Common myeloid progenitor, CD34-positive (primary cell): ENCODE results near the gene DACH1.

Experiments
- CTCF ChIA-PET: fragments of 350-600 bp; sonication (Branson Sonifier 250); formaldehyde crosslinking; loops from one replicate; lab custom pipeline; 2021; ENCODE audit warnings: antibody characterized with exemption; lab: Charles Lee
- POLR2A ChIA-PET: fragments of 350-600 bp; sonication (Branson Sonifier 250); formaldehyde crosslinking; loops from one replicate; lab custom pipeline; 2021; ENCODE audit warnings: antibody characterized with exemption; lab: Charles Lee
- DNase-seq, 3 donors: peaks; one replicate each; pipeline versions ENCODE4 v3.0.0 to v3.0.0-alpha.2; 2013
- H3K27ac ChIP-seq, 2 experiments: 1 replicate in 1 of 2; 2 replicates in 1 of 2; pipeline ENCODE4 v1.7.0; 2013; ENCODE audit warnings: inconsistent platforms in 2 of 2, low read length in 2 of 2, mild to moderate bottlenecking in 2 of 2, low read depth in 1 of 2, moderate library complexity in 1 of 2; ENCODE audit not compliant: severe bottlenecking in 2 of 2, insufficient read depth in 1 of 2, poor library complexity in 1 of 2
- H3K27me3 ChIP-seq, 5 experiments: replicated peaks in 2 of 5; 1 replicate in 3 of 5; 2 replicates in 2 of 5; pipeline versions ENCODE4 v1.6.1 to v1.7.0; 2013; ENCODE audit warnings: low read length in 4 of 5, mild to moderate bottlenecking in 2 of 5, moderate library complexity in 2 of 5, inconsistent platforms in 1 of 5; ENCODE audit not compliant: insufficient read depth in 5 of 5, control insufficient read depth in 4 of 5
- H3K36me3 ChIP-seq, 4 experiments: 1 replicate in 2 of 4; 2 replicates in 2 of 4; pipeline versions ENCODE4 v1.6.1 to v1.7.0; 2013; ENCODE audit warnings: low read length in 3 of 4, control low read depth in 1 of 4, mild to moderate bottlenecking in 1 of 4; ENCODE audit not compliant: control insufficient read depth in 4 of 4, insufficient read depth in 4 of 4
- H3K4me1 ChIP-seq, 4 experiments: 1 replicate in 3 of 4; 2 replicates in 1 of 4; pipeline versions ENCODE4 v1.6.1 to v1.7.1; 2013; ENCODE audit warnings: low read length in 3 of 4, mild to moderate bottlenecking in 3 of 4, control low read depth in 1 of 4, inconsistent platforms in 1 of 4, moderate library complexity in 1 of 4; ENCODE audit not compliant: control insufficient read depth in 4 of 4, insufficient read depth in 4 of 4; ENCODE audit errors: control extremely low read depth in 1 of 4
- H3K4me3 ChIP-seq, 7 experiments: 1 replicate in 4 of 7; 2 replicates in 3 of 7; pipeline versions ENCODE4 v1.5.1 to v1.7.0; 2013; ENCODE audit warnings: mild to moderate bottlenecking in 7 of 7, low read length in 6 of 7, moderate library complexity in 6 of 7, inconsistent platforms in 2 of 7, low read depth in 2 of 7, control low read depth in 1 of 7; ENCODE audit not compliant: insufficient read depth in 4 of 7, control insufficient read depth in 1 of 7; ENCODE audit errors: extremely low read depth in 1 of 7
- H3K9me3 ChIP-seq, 5 experiments: 1 replicate in 4 of 5; 2 replicates in 1 of 5; pipeline versions ENCODE4 v1.6.1 to v1.7.1; 2013; ENCODE audit warnings: low read length in 4 of 5, mild to moderate bottlenecking in 2 of 5, inconsistent platforms in 1 of 5, low read depth in 1 of 5, moderate library complexity in 1 of 5; ENCODE audit not compliant: control insufficient read depth in 4 of 5, insufficient read depth in 2 of 5; ENCODE audit errors: control extremely low read depth in 1 of 5
- WGBS: methylation state at CpG from one replicate; pipeline ENCODE4 v1.1.5; 2013; ENCODE audit not compliant: insufficient coverage; 5-methylcytosine and 5-hydroxymethylcytosine counted together

Gene DACH1

DNA sequence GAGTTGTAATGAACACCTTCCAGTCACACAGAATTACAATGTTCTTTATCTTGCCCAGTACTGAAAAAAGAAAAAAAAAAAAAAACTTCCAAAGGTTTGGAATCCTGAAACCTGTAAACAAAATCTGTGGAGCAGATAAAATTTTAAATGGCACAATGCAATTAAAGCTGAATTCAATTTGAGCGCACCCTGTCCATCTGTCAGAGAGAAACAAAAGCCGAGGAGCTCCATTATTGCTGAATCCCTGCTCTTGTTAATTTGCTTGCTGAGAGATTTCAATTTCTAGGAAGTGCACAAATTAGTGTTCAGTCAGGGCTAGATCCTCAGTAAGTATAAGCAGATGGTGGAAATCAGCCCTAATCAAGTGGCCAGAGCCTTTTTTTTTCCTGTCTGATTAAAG, 65.2 kb downstream of the DACH1 start:
- CTCF ChIA-PET: interaction anchor here (0.7 kb wide), 1 partner anchor 43 kb away, joined by 3 read pairs; no protein-coding TSS in a partner anchor
- H3K4me1 ChIP-seq: peaks cover 2 to 29% (median 10%) of the 10 kb centered on the region in 4 experiments
- DNase-seq: no peak
- WGBS: 100% methylated on average over 2 of the region's 2 CpGs
- peaks cover 0 to 5% (median 1%) of the 10 kb centered on the region in 4 experiments for H3K36me3 ChIP-seq
- H3K27ac ChIP-seq: no peak overlapping the region
- no peaks in the 10 kb centered on the region for H3K9me3 ChIP-seq
- no peaks in the 10 kb centered on the region for H3K27me3 ChIP-seq
- POLR2A ChIA-PET: no interaction called here
- H3K4me3 ChIP-seq: peak overlapping the region in 1 of 7 experiments; percentile 25

DNA sequence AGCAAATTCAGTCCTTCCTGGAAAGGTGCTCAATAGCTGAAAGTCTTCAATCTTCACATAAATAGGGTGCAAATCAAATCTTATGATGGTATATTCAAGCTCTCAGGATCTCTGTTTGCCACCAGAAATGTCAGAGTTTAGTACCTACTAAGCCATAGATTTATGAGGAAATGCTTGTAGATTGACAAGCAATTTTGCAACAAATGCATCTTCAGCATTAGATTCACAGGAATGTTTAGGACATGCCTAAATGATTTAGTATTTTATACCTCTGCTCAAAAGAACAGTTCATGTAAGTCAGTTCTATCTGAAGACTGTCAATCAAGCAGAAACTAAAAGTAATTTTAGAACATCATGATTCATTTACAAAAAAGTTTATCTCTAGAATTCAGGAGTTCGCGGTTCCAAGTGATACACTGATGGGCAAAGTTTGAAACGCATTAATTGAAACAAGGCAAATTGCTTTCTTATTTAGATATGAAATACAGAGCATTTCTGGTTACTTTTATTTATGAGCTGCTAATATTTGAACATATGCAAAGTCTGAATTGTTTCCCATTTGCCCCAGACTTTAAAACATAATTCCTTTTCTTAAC, 65.7 kb downstream of the DACH1 start:
- Histone ChIP-seq H3K4me1 (peaks cover 0 to 24% (median 8%) of the 10 kb centered on the region in 4 experiments), H3K4me3 (peak overlapping the region in 1 of 7 experiments; percentile 25), H3K27ac (no peak overlapping the region), H3K36me3 (peaks cover 0 to 5% (median 1%) of the 10 kb centered on the region in 4 experiments), H3K9me3 (no peaks in the 10 kb centered on the region), H3K27me3 (no peaks in the 10 kb centered on the region)
- ChIA-PET POLR2A (no interaction called here), CTCF (interaction anchor here (0.7 kb wide), 1 partner anchor 44 kb away, joined by 3 read pairs; no protein-coding TSS in a partner anchor)
- WGBS: no CpG with 5 or more reads among the region's 3 CpGs
- DNase-seq: peak in 2 of 3 donors; percentile 54 to 70

DNA sequence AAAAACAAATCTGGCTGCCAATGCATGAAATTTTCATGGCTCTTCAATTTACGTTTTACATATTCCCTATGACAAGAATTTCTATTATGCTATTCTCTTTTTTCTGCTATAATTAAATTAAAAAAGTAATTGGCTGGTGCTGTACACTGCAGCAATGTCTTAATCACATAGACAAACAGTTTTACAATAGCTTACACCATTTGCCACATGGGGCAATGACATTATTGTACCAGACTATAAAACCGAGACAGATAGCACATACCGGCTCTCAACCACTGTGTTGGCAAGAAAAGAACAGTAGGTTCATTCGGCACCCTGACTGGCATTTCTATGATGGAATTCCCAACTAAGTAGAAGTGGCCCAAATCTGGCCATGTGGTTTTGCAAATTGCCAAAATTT, 67.7 kb downstream of the DACH1 start:
- peaks cover 0 to 3% (median 1%) of the 10 kb centered on the region in 4 experiments for H3K36me3 ChIP-seq
- no peaks in the 10 kb centered on the region for H3K9me3 ChIP-seq
- CTCF ChIA-PET: interaction anchor here (1.0 to 1.6 kb wide), 4 partner anchors 8 to 53 kb away, joined by 3 to 6 read pairs (median 4); no protein-coding TSS in a partner anchor
- H3K27ac ChIP-seq: no peak overlapping the region
- H3K4me1 ChIP-seq: peaks cover 0 to 22% (median 7%) of the 10 kb centered on the region in 4 experiments
- H3K27me3 ChIP-seq: no peaks in the 10 kb centered on the region
- 86% methylated on average over 3 of the region's 4 CpGs for WGBS
- POLR2A ChIA-PET: no interaction called here
- no peak overlapping the region for H3K4me3 ChIP-seq
- DNase-seq: no peak

DNA sequence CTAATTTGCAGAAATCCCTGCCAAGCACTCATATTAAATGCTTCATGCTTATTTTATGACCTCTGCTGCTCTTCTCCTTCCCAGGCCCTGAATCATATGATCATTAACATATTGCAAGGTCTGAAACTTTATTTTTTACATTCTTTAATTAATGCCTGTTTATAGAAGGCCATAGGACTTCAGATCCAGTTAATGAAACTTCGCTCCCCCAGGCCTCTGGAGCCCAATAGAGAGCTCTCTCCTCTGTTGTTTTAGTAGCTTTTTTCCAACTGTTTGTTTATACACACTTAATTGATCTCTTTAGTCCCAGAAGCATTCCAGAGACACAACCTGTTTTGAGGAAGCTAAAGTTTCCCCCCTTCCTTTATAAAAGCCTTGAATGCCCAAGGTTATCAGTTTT, 68.3 kb downstream of the DACH1 start:
- no peak overlapping the region for H3K4me3 ChIP-seq
- POLR2A ChIA-PET: no interaction called here

DNA sequence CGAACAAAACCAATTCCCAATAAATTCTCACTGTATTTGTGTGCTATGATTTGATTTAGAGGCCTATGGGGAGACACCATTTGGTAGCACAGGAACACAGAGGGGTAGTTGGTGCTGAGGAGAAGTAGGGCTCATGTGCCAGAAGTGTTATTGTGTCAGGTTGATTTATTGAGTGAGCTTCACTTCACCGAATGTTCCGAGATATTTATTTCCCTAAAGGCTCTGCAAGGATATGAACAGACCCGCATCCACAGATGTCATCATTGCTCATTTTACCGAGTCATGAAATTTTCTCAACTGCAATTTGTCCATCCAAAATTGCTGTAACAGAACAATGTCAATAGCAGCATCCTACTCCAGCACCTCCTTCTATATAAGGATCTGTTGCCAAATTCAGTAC, 69.5 kb downstream of the DACH1 start:
- Histone ChIP-seq H3K27me3 (no peaks in the 10 kb centered on the region), H3K27ac (no peak overlapping the region), H3K9me3 (no peaks in the 10 kb centered on the region), H3K4me1 (peaks cover 0 to 17% (median 7%) of the 10 kb centered on the region in 4 experiments), H3K36me3 (peaks cover 0 to 3% (median 0%) of the 10 kb centered on the region in 4 experiments), H3K4me3 (peak overlapping the region in 3 of 7 experiments; percentile 26 to 37 (median 31))
- CTCF ChIA-PET: interaction anchor here (0.9 to 1.8 kb wide), 2 partner anchors 10 to 13 kb away, joined by 3 to 5 read pairs; no protein-coding TSS in a partner anchor
- peak; percentile 24 to 85 (median 80) for DNase-seq
- WGBS: 0% methylated on average over 2 of the region's 5 CpGs
- POLR2A ChIA-PET: no interaction called here

More for the DNA sequence above, 68.3 kb downstream of the DACH1 start:
- Histone ChIP-seq H3K27ac (no peak overlapping the region), H3K27me3 (no peaks in the 10 kb centered on the region), H3K36me3 (no peaks in the 10 kb centered on the region), H3K4me1 (peaks cover 0 to 22% (median 7%) of the 10 kb centered on the region in 4 experiments), H3K9me3 (no peaks in the 10 kb centered on the region)
- CTCF ChIA-PET: interaction anchor here (1.0 to 1.6 kb wide), 3 partner anchors 13 to 54 kb away, joined by 3 to 6 read pairs (median 3); no protein-coding TSS in a partner anchor
- DNase-seq: no peak
- 100% methylated on average over 1 of the region's 1 CpG for WGBS

DNA sequence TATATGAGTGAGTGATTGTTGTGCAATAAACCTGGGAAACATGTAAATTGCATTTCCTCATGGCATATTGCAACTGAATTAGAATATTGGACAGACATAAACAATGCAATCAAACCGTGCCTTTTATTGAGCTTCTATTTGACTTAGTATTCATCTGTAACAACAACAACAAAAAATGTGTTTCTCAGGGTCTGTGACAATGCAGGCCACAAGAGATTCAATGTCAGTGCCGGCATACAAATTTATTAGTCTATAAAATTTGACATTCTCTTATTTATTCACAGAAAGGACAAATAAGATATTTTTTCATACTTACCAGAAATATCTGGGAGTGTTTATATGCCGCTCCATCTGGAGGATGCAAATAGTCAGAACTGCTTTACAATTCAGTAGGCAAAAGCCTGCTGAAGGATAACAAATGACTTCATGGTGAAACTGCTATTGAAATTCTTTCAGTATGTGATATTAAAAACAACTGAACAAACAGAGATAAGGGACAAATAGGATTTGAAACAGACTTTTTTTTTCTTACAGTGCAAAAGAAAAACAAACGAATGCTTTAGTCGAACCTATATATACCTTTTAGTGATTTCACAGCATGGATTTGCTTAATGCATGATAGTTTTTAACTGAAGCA, 77.2 kb downstream of the DACH1 start:
- H3K27me3 ChIP-seq: no peaks in the 10 kb centered on the region
- no peak overlapping the region for H3K27ac ChIP-seq
- WGBS: 96% methylated on average over 3 of the region's 5 CpGs
- H3K4me3 ChIP-seq: no peak overlapping the region
- POLR2A ChIA-PET: interaction anchor here (0.6 kb wide), 1 partner anchor 37 kb away, joined by 3 read pairs; no protein-coding TSS in a partner anchor
- no peak for DNase-seq
- peaks cover 0 to 3% (median 0%) of the 10 kb centered on the region in 4 experiments for H3K36me3 ChIP-seq
- H3K9me3 ChIP-seq: no peaks in the 10 kb centered on the region
- CTCF ChIA-PET: interaction anchor here (3.2 kb wide), 1 partner anchor 13 kb away, joined by 8 read pairs; no protein-coding TSS in a partner anchor
- H3K4me1 ChIP-seq: no peaks in the 10 kb centered on the region
